C4-2B (cell line): ENCODE results near the gene GADD45A.

Source experiments
- CTCF ChIP-seq: fragments of 450-650 bp; conservative IDR thresholded peaks from 2 replicates; pipeline ENCODE4 v1.5.1; 2017; ENCODE audit warnings: mild to moderate bottlenecking
- ZFX ChIP-seq: fragments of 450-650 bp; IDR thresholded peaks from 2 replicates; pipeline ENCODE4 v1.6.1; 2017

DNA sequence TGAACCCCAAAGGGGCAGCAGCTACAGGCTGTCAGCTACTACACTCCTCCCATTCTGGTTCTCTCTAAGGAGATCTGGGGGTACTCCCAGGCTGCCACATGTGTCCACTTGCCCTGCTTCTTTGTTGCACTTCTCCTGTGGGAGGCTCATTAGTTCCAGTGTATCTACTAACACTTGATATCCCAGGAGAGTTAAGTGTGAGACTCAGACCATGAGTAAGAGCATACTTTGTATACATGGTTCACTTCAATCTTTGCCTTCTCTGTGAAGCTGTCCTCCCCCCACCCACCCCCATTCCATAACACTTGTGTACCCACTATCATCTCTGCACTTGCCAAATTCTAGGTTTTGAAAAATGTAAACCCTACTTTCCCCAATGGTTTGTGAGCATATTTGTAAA, 34.9 kb upstream of the GADD45A start:
- TF ChIP-seq CTCF (no peak), ZFX (no peak)
